ENCODE data around the gene CHM.
"Not testable (repeated sequence)": the region's sequence is repeated elsewhere in the genome, so short reads cannot be mapped to it uniquely, and the experiment has no call there.

DNA sequence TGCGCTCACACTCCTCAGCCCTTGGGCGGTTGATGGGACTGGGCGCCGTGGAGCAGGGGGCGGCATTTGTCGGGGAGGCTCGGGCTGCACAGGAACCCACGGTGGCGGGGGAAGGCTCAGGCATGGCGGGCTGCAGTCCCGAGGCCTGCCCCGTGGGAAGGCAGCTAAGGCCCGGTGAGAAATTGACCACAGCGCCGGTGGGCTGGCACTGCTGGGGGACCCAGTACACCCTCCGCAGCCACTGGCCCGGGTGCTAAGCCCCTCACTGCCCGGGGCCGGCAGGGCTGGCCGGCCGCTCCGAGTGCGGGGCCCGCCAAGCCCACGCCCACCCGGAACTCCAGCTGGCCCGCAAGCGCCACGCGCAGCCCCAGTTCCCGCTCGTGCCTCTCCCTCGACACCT lies 75.0 kb downstream of the CHM start:
- TF ChIP-seq, protein P1, sequence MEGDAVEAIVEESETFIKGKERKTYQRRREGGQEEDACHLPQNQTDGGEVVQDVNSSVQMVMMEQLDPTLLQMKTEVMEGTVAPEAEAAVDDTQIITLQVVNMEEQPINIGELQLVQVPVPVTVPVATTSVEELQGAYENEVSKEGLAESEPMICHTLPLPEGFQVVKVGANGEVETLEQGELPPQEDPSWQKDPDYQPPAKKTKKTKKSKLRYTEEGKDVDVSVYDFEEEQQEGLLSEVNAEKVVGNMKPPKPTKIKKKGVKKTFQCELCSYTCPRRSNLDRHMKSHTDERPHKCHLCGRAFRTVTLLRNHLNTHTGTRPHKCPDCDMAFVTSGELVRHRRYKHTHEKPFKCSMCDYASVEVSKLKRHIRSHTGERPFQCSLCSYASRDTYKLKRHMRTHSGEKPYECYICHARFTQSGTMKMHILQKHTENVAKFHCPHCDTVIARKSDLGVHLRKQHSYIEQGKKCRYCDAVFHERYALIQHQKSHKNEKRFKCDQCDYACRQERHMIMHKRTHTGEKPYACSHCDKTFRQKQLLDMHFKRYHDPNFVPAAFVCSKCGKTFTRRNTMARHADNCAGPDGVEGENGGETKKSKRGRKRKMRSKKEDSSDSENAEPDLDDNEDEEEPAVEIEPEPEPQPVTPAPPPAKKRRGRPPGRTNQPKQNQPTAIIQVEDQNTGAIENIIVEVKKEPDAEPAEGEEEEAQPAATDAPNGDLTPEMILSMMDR (IDR thresholded peaks at IDR 0.05; ENCODE audit: poor library complexity) = not testable (repeated sequence)
- not testable (repeated sequence) for TF ChIP-seq EZH2 (IDR thresholded peaks at IDR 0.05; ENCODE audit: borderline replicate concordance); EZH2phosphoT487 (IDR thresholded peaks at IDR 0.05; ENCODE audit: low read depth, severe bottlenecking, unreplicated experiment)

Measured in hepatocyte (in vitro differentiated cells).